ENCODE results near the gene TMPRSS11A. TPM values are rescaled to one million over a fixed set of nuclear protein-coding genes. Genes with fewer than 3 reads are reported as not detected.

The TMPRSS11A gene
- total and polyA plus RNA-seq, 7 experiments from 2014 or later = not detected

GRCh38 chr4:67883458-67883857, 79.8 kb downstream of the TMPRSS11A start:
- Mint-ChIP-seq H3K9me3 (no peaks in the 10 kb centered on the region), H3K4me1 (peaks cover 0 to 5% (median 0%) of the 10 kb centered on the region in 7 donors), H3K27me3 (peaks cover 0 to 22% (median 8%) of the 10 kb centered on the region in 5 donors), H3K4me3 (no peak overlapping the region), H3K27ac (no peak overlapping the region), H3K36me3 (no peaks in the 10 kb centered on the region)
- Histone ChIP-seq H3K4me1 (ENCODE audit: control insufficient read depth in 2 of 2, insufficient read depth in 2 of 2, low read length in 2 of 2) (no peaks in the 10 kb centered on the region), H3K4me3 (ENCODE audit: low read length) (no peak overlapping the region), H3K9me3 (ENCODE audit: control insufficient read depth in 2 of 3, low read length in 3 of 3) (no peaks in the 10 kb centered on the region), H3K27ac (ENCODE audit: low read depth, low read length) (no peak overlapping the region), H3K36me3 (ENCODE audit: control insufficient read depth in 2 of 3, insufficient read depth in 3 of 3, low read length in 3 of 3) (no peaks in the 10 kb centered on the region), H3K27me3 (ENCODE audit: control insufficient read depth in 2 of 2, insufficient read depth in 2 of 2, low read length in 2 of 2) (no peaks in the 10 kb centered on the region)
- no peak for ATAC-seq
- DNase-seq = no peak
- intact Hi-C loops (cut with micrococcal nuclease) = no loop called here
- CTCF ChIA-PET = no interaction called here
- POLR2A ChIA-PET = no interaction called here

DNA sequence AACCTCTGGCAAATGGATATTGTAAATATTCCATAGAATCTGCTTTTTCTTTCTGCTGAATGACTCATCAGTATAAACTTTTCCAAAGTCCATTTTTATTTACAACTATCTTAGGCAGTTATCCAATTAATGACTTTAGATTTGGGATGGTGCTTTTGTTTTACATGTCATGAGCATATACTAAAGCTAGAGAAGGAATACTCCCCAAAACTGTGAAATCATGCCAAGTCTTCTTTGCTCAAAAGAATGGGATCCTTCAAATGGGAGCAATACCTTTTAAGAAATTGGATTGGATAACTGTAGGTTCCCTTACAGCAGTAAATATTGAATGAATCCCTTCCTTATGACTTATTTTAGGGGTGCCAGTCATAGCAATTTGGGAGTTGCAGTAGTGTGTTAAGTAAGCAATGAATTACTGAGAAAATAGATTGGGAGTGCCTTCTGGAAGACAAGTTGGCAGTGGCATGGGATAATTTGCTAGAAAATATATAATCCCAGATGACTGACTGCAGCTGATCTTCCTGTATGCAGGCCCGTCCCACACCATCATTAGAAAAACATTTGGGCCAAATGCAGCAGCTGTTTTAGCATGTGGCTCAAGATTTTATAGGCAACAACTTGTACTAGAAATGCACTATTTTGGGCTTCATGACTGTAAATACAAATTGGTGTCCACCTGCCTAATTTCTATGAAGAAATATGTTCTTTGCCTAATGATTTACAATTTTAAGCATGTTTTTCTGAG, 82.3 kb downstream of the TMPRSS11A start:
- Histone ChIP-seq H3K36me3 (ENCODE audit: control insufficient read depth in 2 of 3, insufficient read depth in 3 of 3, low read length in 3 of 3) (no peaks in the 10 kb centered on the region), H3K9me3 (ENCODE audit: control insufficient read depth in 2 of 3, low read length in 3 of 3) (no peaks in the 10 kb centered on the region), H3K4me3 (ENCODE audit: low read length) (no peak overlapping the region), H3K4me1 (ENCODE audit: control insufficient read depth in 2 of 2, insufficient read depth in 2 of 2, low read length in 2 of 2) (no peaks in the 10 kb centered on the region), H3K27me3 (ENCODE audit: control insufficient read depth in 2 of 2, insufficient read depth in 2 of 2, low read length in 2 of 2) (no peaks in the 10 kb centered on the region), H3K27ac (ENCODE audit: low read depth, low read length) (no peak overlapping the region)
- Mint-ChIP-seq H3K27me3 (peaks cover 4 to 19% (median 8%) of the 10 kb centered on the region in 5 donors), H3K4me3 (no peak overlapping the region), H3K27ac (no peak overlapping the region), H3K9me3 (peaks cover 0 to 2% (median 0%) of the 10 kb centered on the region in 11 donors), H3K4me1 (peaks cover 0 to 5% (median 0%) of the 10 kb centered on the region in 7 donors), H3K36me3 (no peaks in the 10 kb centered on the region)
- ChIA-PET POLR2A (no interaction called here), CTCF (no interaction called here)
- intact Hi-C loops (cut with micrococcal nuclease) = no loop called here
- no peak for ATAC-seq
- DNase-seq = no peak

GRCh38 chr4:67879486-67879885, 83.8 kb downstream of the TMPRSS11A start:
- H3K36me3 ChIP-seq (ENCODE audit: control insufficient read depth in 2 of 3, insufficient read depth in 3 of 3, low read length in 3 of 3) = no peaks in the 10 kb centered on the region
- H3K4me3 ChIP-seq (ENCODE audit: low read length) = no peak overlapping the region
- ChIA-PET CTCF (no interaction called here), POLR2A (no interaction called here)
- no peaks in the 10 kb centered on the region for H3K4me1 ChIP-seq (ENCODE audit: control insufficient read depth in 2 of 2, insufficient read depth in 2 of 2, low read length in 2 of 2)
- Mint-ChIP-seq H3K27ac (no peak overlapping the region), H3K9me3 (peaks cover 0 to 2% (median 0%) of the 10 kb centered on the region in 11 donors), H3K27me3 (peaks cover 4 to 13% (median 10%) of the 10 kb centered on the region in 5 donors), H3K4me1 (peaks cover 0 to 2% (median 0%) of the 10 kb centered on the region in 7 donors), H3K4me3 (no peak overlapping the region), H3K36me3 (no peaks in the 10 kb centered on the region)
- no peak for DNase-seq
- intact Hi-C loops (cut with micrococcal nuclease) = no loop called here
- H3K9me3 ChIP-seq (ENCODE audit: control insufficient read depth in 2 of 3, low read length in 3 of 3) = no peaks in the 10 kb centered on the region
- no peaks in the 10 kb centered on the region for H3K27me3 ChIP-seq (ENCODE audit: control insufficient read depth in 2 of 2, insufficient read depth in 2 of 2, low read length in 2 of 2)
- H3K27ac ChIP-seq (ENCODE audit: low read depth, low read length) = no peak overlapping the region
- ATAC-seq = no peak

GRCh38 chr4:67877086-67877485, 86.2 kb downstream of the TMPRSS11A start:
- H3K27me3 Mint-ChIP-seq = peaks cover 0 to 14% (median 9%) of the 10 kb centered on the region in 5 donors
- ATAC-seq = no peak

DNA sequence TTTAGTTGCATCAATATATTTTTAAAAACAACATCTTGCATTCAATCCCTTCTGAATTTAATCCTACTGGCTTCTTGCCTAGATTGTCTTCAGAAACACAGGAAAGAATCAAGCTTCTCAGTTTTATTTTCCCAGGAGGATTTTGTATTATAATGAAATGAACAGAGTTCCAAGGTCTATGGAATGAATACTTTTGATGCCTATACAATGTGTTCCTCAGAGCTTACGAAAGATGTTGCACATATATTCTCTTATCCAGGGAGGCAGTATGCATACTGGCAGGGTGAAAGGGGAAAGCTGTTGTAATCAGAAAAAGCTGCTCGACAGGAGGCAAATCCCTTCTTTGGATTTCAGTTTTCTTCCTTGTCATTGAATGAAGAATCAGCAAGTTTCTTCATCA, 88.3 kb downstream of the TMPRSS11A start:
- peaks cover 0 to 13% (median 9%) of the 10 kb centered on the region in 5 donors for H3K27me3 Mint-ChIP-seq
- H3K36me3 ChIP-seq (ENCODE audit: control insufficient read depth in 2 of 3, insufficient read depth in 3 of 3, low read length in 3 of 3) = no peaks in the 10 kb centered on the region
- H3K27ac ChIP-seq (ENCODE audit: low read depth, low read length) = no peak overlapping the region
- H3K27me3 ChIP-seq (ENCODE audit: control insufficient read depth in 2 of 2, insufficient read depth in 2 of 2, low read length in 2 of 2) = no peaks in the 10 kb centered on the region
- no peak for ATAC-seq
- no peaks in the 10 kb centered on the region for H3K4me1 Mint-ChIP-seq
- DNase-seq = no peak
- ChIA-PET POLR2A (no interaction called here), CTCF (no interaction called here)
- H3K4me3 Mint-ChIP-seq = no peak overlapping the region
- H3K27ac Mint-ChIP-seq = no peak overlapping the region
- H3K4me1 ChIP-seq (ENCODE audit: control insufficient read depth in 2 of 2, insufficient read depth in 2 of 2, low read length in 2 of 2) = no peaks in the 10 kb centered on the region
- H3K36me3 Mint-ChIP-seq = no peaks in the 10 kb centered on the region
- intact Hi-C loops (cut with micrococcal nuclease) = no loop called here
- H3K9me3 ChIP-seq (ENCODE audit: control insufficient read depth in 2 of 3, low read length in 3 of 3) = no peaks in the 10 kb centered on the region
- no peak overlapping the region for H3K4me3 ChIP-seq (ENCODE audit: low read length)
- H3K9me3 Mint-ChIP-seq = peaks cover 0 to 4% (median 0%) of the 10 kb centered on the region in 11 donors

More at GRCh38 chr4:67877086-67877485, 86.2 kb downstream of the TMPRSS11A start:
- no peak overlapping the region for H3K4me3 Mint-ChIP-seq
- intact Hi-C loops (cut with micrococcal nuclease) = no loop called here
- H3K4me1 ChIP-seq (ENCODE audit: control insufficient read depth in 2 of 2, insufficient read depth in 2 of 2, low read length in 2 of 2) = no peaks in the 10 kb centered on the region
- no peak for DNase-seq
- CTCF ChIA-PET = no interaction called here
- no peaks in the 10 kb centered on the region for H3K27me3 ChIP-seq (ENCODE audit: control insufficient read depth in 2 of 2, insufficient read depth in 2 of 2, low read length in 2 of 2)
- no peaks in the 10 kb centered on the region for H3K9me3 ChIP-seq (ENCODE audit: control insufficient read depth in 2 of 3, low read length in 3 of 3)
- H3K27ac ChIP-seq (ENCODE audit: low read depth, low read length) = no peak overlapping the region
- H3K27ac Mint-ChIP-seq = no peak overlapping the region
- POLR2A ChIA-PET = no interaction called here
- peaks cover 0 to 2% (median 0%) of the 10 kb centered on the region in 11 donors for H3K9me3 Mint-ChIP-seq
- H3K4me3 ChIP-seq (ENCODE audit: low read length) = no peak overlapping the region
- no peaks in the 10 kb centered on the region for H3K4me1 Mint-ChIP-seq
- no peaks in the 10 kb centered on the region for H3K36me3 Mint-ChIP-seq
- H3K36me3 ChIP-seq (ENCODE audit: control insufficient read depth in 2 of 3, insufficient read depth in 3 of 3, low read length in 3 of 3) = no peaks in the 10 kb centered on the region

DNA sequence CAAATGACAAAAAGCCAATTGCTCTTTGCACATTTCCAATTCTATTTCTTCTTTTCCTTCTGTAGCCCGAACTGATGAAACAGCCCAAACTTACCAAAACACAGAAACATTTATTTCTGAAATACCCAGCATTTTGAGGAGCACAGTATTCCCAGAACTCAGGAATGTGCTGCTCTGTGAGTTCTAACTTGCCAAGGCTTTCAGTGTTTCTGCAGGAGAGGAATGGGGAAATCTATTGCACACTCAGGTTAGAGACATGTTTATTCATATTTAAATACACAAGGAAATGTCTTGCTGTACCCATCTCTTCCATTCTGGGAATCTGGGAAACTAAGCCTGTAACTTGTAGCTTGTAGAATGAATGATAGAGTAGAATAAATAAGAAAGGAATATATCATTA, 90.2 kb downstream of the TMPRSS11A start:
- intact Hi-C loops (cut with micrococcal nuclease) = no loop called here
- DNase-seq (no peak), ATAC-seq (no peak)
- no peaks in the 10 kb centered on the region for H3K36me3 Mint-ChIP-seq
- H3K4me1 Mint-ChIP-seq = no peaks in the 10 kb centered on the region
- H3K27me3 ChIP-seq (ENCODE audit: control insufficient read depth in 2 of 2, insufficient read depth in 2 of 2, low read length in 2 of 2) = no peaks in the 10 kb centered on the region
- H3K27ac Mint-ChIP-seq = no peak overlapping the region
- H3K4me3 Mint-ChIP-seq = no peak overlapping the region
- H3K4me1 ChIP-seq (ENCODE audit: control insufficient read depth in 2 of 2, insufficient read depth in 2 of 2, low read length in 2 of 2) = no peaks in the 10 kb centered on the region
- H3K27ac ChIP-seq (ENCODE audit: low read depth, low read length) = no peak overlapping the region
- ChIA-PET POLR2A (no interaction called here), CTCF (no interaction called here)
- H3K27me3 Mint-ChIP-seq = peaks cover 0 to 13% (median 9%) of the 10 kb centered on the region in 5 donors
- H3K36me3 ChIP-seq (ENCODE audit: control insufficient read depth in 2 of 3, insufficient read depth in 3 of 3, low read length in 3 of 3) = no peaks in the 10 kb centered on the region
- no peaks in the 10 kb centered on the region for H3K9me3 ChIP-seq (ENCODE audit: control insufficient read depth in 2 of 3, low read length in 3 of 3)
- no peak overlapping the region for H3K4me3 ChIP-seq (ENCODE audit: low read length)
- H3K9me3 Mint-ChIP-seq = peaks cover 0 to 7% (median 0%) of the 10 kb centered on the region in 11 donors

- no peaks in the 10 kb centered on the region for H3K36me3 Mint-ChIP-seq
- H3K9me3 Mint-ChIP-seq = peaks cover 0 to 12% (median 4%) of the 10 kb centered on the region in 11 donors
- POLR2A ChIA-PET = no interaction called here
- DNase-seq (peak in 1 of 9 donors; percentile 2), ATAC-seq (peak; percentile 60)
- no peaks in the 10 kb centered on the region for H3K4me1 Mint-ChIP-seq
- CTCF ChIA-PET = no interaction called here
- H3K27me3 ChIP-seq (ENCODE audit: control insufficient read depth in 2 of 2, insufficient read depth in 2 of 2, low read length in 2 of 2) = no peaks in the 10 kb centered on the region
- no peak overlapping the region for H3K27ac ChIP-seq (ENCODE audit: low read depth, low read length)
- H3K36me3 ChIP-seq (ENCODE audit: control insufficient read depth in 2 of 3, insufficient read depth in 3 of 3, low read length in 3 of 3) = no peaks in the 10 kb centered on the region
- H3K27me3 Mint-ChIP-seq = peaks cover 0 to 16% (median 7%) of the 10 kb centered on the region in 5 donors
- no peak overlapping the region for H3K4me3 ChIP-seq (ENCODE audit: low read length)
- H3K9me3 ChIP-seq (ENCODE audit: control insufficient read depth in 2 of 3, low read length in 3 of 3) = no peaks in the 10 kb centered on the region
- no peaks in the 10 kb centered on the region for H3K4me1 ChIP-seq (ENCODE audit: control insufficient read depth in 2 of 2, insufficient read depth in 2 of 2, low read length in 2 of 2)
- intact Hi-C loops (cut with micrococcal nuclease) = loop anchor here in 1 of 2 donors (1.0 kb wide), 1 partner anchor 303 kb away; no protein-coding TSS in a partner anchor
- no peak overlapping the region for H3K4me3 Mint-ChIP-seq
- H3K27ac Mint-ChIP-seq = no peak overlapping the region
Observed at GRCh38 chr4:67871867-67872266, 91.4 kb downstream of the TMPRSS11A start.

Data from naive thymus-derived CD4-positive, alpha-beta T cell (primary cell).